ENCODE results near the gene LMBRD1.
"Not testable (repeated sequence)": the region's sequence is repeated elsewhere in the genome, so short reads cannot be mapped to it uniquely, and the experiment has no call there.

Gene LMBRD1

GRCh38 chr6:69706724-69707123 is 90.1 kb downstream of the LMBRD1 start:
- H3K36me3 ChIP-seq (ENCODE audit: control insufficient read depth, insufficient read depth, low read length), result peaks cover 2% of the 10 kb centered on the region

DNA sequence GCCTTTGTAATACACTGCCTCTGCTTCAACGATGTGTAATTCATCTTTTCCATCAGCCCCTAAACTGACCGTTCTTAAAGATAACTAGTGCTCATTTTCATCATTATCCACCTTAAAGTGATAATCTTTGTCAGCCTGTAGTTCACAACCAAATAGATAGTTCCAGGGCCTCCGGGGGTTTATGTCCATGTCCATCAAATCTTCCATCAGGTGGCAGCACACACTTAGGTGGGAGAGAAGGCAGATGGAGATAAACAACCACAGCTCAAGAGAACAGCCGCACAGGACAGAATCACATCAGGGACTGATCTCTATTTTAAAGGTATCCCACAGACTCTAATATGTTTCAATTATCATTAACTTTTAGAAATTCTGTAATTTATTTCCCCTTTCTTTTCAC is 90.9 kb downstream of the LMBRD1 start:
- Histone ChIP-seq H3K36me3 (ENCODE audit: control insufficient read depth, insufficient read depth, low read length) (peaks cover 2% of the 10 kb centered on the region), H3K27me3 (ENCODE audit: control insufficient read depth, insufficient read depth, low read length) (no peaks in the 10 kb centered on the region), H3K4me1 (ENCODE audit: control insufficient read depth, insufficient read depth, low read length) (no peaks in the 10 kb centered on the region), H3K27ac (ENCODE audit: low read depth, low read length) (no peak overlapping the region), H3K9ac (ENCODE audit: low read length) (no peak overlapping the region), H3K4me3 (ENCODE audit: low read length) (no peak overlapping the region)

More at GRCh38 chr6:69706724-69707123, 90.1 kb downstream of the LMBRD1 start:
- Histone ChIP-seq H3K4me3 (ENCODE audit: low read length) (no peak overlapping the region), H3K4me1 (ENCODE audit: control insufficient read depth, insufficient read depth, low read length) (no peaks in the 10 kb centered on the region), H3K27ac (ENCODE audit: low read depth, low read length) (no peak overlapping the region), H3K27me3 (ENCODE audit: control insufficient read depth, insufficient read depth, low read length) (no peaks in the 10 kb centered on the region), H3K9ac (ENCODE audit: low read length) (no peak overlapping the region)

GRCh38 chr6:69704916-69705315 is 91.9 kb downstream of the LMBRD1 start:
- H3K4me1 ChIP-seq (ENCODE audit: control insufficient read depth, insufficient read depth, low read length), result no peaks in the 10 kb centered on the region
- H3K36me3 ChIP-seq (ENCODE audit: control insufficient read depth, insufficient read depth, low read length), result peaks cover 2% of the 10 kb centered on the region
- H3K27ac ChIP-seq (ENCODE audit: low read depth, low read length), result no peak overlapping the region
- no peak overlapping the region for H3K9ac ChIP-seq (ENCODE audit: low read length)
- no peak overlapping the region for H3K4me3 ChIP-seq (ENCODE audit: low read length)
- no peaks in the 10 kb centered on the region for H3K27me3 ChIP-seq (ENCODE audit: control insufficient read depth, insufficient read depth, low read length)

DNA sequence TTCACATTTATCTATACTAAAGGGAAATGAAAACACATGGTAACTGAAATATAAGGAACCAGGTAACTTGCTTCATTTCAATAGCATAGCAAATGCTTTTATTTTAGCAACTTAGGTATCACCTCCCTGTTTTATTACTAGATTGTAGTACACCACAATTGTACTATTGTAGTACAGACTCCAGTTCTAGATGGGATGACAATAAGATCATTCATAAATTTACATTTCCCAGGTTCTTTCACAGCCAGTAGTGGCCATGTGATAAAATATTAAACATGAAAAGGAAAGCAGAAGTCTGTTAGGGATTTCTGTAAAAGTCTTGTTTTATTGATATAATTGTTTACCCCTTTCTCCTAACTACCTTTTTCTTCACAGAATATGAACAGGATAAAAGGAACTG is 97.2 kb downstream of the LMBRD1 start:
- Histone ChIP-seq H3K4me1 (ENCODE audit: control insufficient read depth, insufficient read depth, low read length) (no peaks in the 10 kb centered on the region), H3K27me3 (ENCODE audit: control insufficient read depth, insufficient read depth, low read length) (no peaks in the 10 kb centered on the region), H3K36me3 (ENCODE audit: control insufficient read depth, insufficient read depth, low read length) (no peaks in the 10 kb centered on the region), H3K4me3 (ENCODE audit: low read length) (no peak overlapping the region), H3K27ac (ENCODE audit: low read depth, low read length) (no peak overlapping the region), H3K9ac (ENCODE audit: low read length) (no peak overlapping the region)

DNA sequence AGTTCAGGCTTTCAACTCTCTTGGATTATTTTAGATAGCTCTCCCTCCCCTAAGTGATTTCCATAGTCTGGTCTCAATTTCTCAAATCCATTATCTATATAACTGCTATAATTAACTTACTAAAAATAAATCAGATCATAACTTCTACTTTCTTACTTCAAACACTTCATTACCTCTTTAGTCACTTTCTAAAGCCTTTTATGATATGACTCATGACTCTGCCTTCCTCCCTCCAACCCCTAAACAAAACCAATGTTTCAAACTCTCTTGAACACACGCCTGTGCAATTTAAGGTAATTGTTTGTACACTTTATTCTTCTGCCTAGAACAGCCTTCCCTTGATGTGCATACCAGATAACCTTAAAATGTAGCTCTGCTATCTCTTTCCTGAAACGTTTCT is 100.5 kb downstream of the LMBRD1 start:
- H3K36me3 ChIP-seq (ENCODE audit: control insufficient read depth, insufficient read depth, low read length), result no peaks in the 10 kb centered on the region

DNA sequence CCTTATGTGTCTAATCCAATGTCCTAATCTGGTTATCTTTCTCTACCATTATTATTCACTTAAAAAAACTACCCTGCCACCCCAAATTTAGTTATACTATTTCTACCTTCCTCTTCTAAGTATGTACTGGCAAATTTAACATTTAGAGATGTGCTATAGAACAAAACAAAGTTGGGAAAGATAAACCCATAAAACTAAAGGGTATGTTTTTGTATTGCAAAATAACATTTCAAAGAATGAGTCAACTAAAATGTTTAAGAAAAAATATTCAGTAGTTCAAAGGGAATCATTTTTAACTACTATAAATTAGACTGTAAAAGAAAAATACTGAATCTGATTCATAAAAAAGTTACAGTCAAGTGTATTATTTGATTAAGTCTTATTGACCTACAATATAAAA is 103.0 kb downstream of the LMBRD1 start:
- Histone ChIP-seq H3K27ac (ENCODE audit: low read depth, low read length) (no peak overlapping the region), H3K4me3 (ENCODE audit: low read length) (no peak overlapping the region), H3K4me1 (ENCODE audit: control insufficient read depth, insufficient read depth, low read length) (no peaks in the 10 kb centered on the region), H3K27me3 (ENCODE audit: control insufficient read depth, insufficient read depth, low read length) (no peaks in the 10 kb centered on the region), H3K9ac (ENCODE audit: low read length) (no peak overlapping the region), H3K36me3 (ENCODE audit: control insufficient read depth, insufficient read depth, low read length) (no peaks in the 10 kb centered on the region)

More for the DNA sequence above, 100.5 kb downstream of the LMBRD1 start:
- Histone ChIP-seq H3K4me1 (ENCODE audit: control insufficient read depth, insufficient read depth, low read length) (no peaks in the 10 kb centered on the region), H3K27ac (ENCODE audit: low read depth, low read length) (no peak overlapping the region), H3K9ac (ENCODE audit: low read length) (no peak overlapping the region), H3K27me3 (ENCODE audit: control insufficient read depth, insufficient read depth, low read length) (no peaks in the 10 kb centered on the region), H3K4me3 (ENCODE audit: low read length) (no peak overlapping the region)

DNA sequence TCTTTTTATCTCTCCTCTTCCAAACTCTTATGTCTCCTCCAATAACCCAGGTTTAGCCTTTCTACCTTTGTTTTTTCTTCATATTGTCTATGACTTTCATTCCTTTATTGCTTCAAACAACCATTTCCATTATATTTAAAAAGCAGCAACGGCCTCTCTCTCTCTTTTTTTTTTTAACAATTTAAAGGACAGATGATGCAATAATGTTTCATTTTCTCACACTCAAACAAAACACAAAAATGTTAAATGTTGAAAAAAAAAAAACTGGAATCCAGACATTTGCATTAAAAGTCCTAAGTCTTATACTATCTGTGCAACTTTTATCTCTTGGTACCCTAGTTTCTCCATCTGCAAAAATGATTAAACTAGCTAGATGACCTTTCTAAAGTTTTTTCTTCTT is 105.8 kb downstream of the LMBRD1 start:
- Histone ChIP-seq H3K36me3 (ENCODE audit: control insufficient read depth, insufficient read depth, low read length) (no peaks in the 10 kb centered on the region), H3K27ac (ENCODE audit: low read depth, low read length) (no peak overlapping the region), H3K4me3 (ENCODE audit: low read length) (no peak overlapping the region), H3K4me1 (ENCODE audit: control insufficient read depth, insufficient read depth, low read length) (no peaks in the 10 kb centered on the region), H3K9ac (ENCODE audit: low read length) (no peak overlapping the region), H3K27me3 (ENCODE audit: control insufficient read depth, insufficient read depth, low read length) (no peaks in the 10 kb centered on the region)

DNA sequence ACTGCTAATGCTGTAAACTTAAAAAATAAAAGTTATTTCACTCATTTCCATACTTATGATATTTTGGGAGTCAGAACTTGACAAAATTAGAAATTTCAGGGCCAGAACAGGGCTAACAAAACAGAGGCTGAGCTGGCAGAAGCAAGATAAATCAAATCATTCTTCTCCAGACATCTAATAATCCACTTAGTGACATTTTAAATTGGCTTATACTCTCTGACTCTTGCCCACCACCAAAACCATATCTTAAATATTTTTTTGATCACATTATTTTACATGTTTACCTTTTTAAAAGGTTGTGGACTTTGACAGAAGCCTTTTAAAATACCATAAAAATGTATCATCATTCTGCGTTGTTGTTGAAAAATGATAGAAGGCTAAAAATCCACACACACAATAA is 116.5 kb downstream of the LMBRD1 start:
- Histone ChIP-seq H3K9ac (ENCODE audit: low read length) (no peak overlapping the region), H3K4me3 (ENCODE audit: low read length) (no peak overlapping the region), H3K4me1 (ENCODE audit: control insufficient read depth, insufficient read depth, low read length) (no peaks in the 10 kb centered on the region), H3K36me3 (ENCODE audit: control insufficient read depth, insufficient read depth, low read length) (no peaks in the 10 kb centered on the region), H3K27ac (ENCODE audit: low read depth, low read length) (no peak overlapping the region), H3K27me3 (ENCODE audit: control insufficient read depth, insufficient read depth, low read length) (no peaks in the 10 kb centered on the region)

- H3K4me1 ChIP-seq (ENCODE audit: control insufficient read depth, insufficient read depth, low read length), result no peaks in the 10 kb centered on the region
- H3K27me3 ChIP-seq (ENCODE audit: control insufficient read depth, insufficient read depth, low read length), result no peaks in the 10 kb centered on the region
- no peak overlapping the region for H3K27ac ChIP-seq (ENCODE audit: low read depth, low read length)
- no peak overlapping the region for H3K9ac ChIP-seq (ENCODE audit: low read length)
- H3K4me3 ChIP-seq (ENCODE audit: low read length), result no peak overlapping the region
- no peaks in the 10 kb centered on the region for H3K36me3 ChIP-seq (ENCODE audit: control insufficient read depth, insufficient read depth, low read length)
Measured at GRCh38 chr6:69673298-69673697, 123.5 kb downstream of the LMBRD1 start.

GRCh38 chr6:69668916-69669315 is 127.9 kb downstream of the LMBRD1 start:
- Histone ChIP-seq H3K4me3 (ENCODE audit: low read length) (no peak overlapping the region), H3K27me3 (ENCODE audit: control insufficient read depth, insufficient read depth, low read length) (no peaks in the 10 kb centered on the region), H3K27ac (ENCODE audit: low read depth, low read length) (no peak overlapping the region), H3K4me1 (ENCODE audit: control insufficient read depth, insufficient read depth, low read length) (no peaks in the 10 kb centered on the region), H3K9ac (ENCODE audit: low read length) (no peak overlapping the region), H3K36me3 (ENCODE audit: control insufficient read depth, insufficient read depth, low read length) (no peaks in the 10 kb centered on the region)

DNA sequence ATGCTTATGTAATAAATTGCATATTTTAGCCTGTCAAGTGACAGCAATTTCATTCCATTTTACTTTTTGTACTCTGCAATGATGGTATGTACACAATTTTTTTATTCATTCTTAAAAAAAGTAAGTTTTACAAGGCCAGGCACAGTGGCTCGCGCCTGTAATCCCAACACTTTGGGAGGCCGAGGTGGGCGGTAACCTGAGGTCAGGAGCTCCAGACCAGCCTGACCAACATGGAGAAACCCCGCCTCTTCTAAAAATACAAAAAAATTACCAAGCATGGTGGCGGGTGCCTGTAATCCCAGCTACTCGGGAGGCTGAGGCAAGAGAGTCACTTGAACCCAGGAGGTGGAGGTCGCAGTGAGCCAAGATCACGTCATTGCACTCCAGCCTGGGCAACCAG is 130.0 kb downstream of the LMBRD1 start:
- not testable (repeated sequence) for H3K27ac ChIP-seq (ENCODE audit: low read depth, low read length); H3K9ac ChIP-seq (ENCODE audit: low read length)

GRCh38 chr6:69665437-69665836 is 131.4 kb downstream of the LMBRD1 start:
- no peak overlapping the region for H3K9ac ChIP-seq (ENCODE audit: low read length)
- H3K4me3 ChIP-seq (ENCODE audit: low read length), result no peak overlapping the region
- no peaks in the 10 kb centered on the region for H3K27me3 ChIP-seq (ENCODE audit: control insufficient read depth, insufficient read depth, low read length)
- no peaks in the 10 kb centered on the region for H3K4me1 ChIP-seq (ENCODE audit: control insufficient read depth, insufficient read depth, low read length)
- no peak overlapping the region for H3K27ac ChIP-seq (ENCODE audit: low read depth, low read length)
- H3K36me3 ChIP-seq (ENCODE audit: control insufficient read depth, insufficient read depth, low read length), result no peaks in the 10 kb centered on the region

More for the DNA sequence above, 130.0 kb downstream of the LMBRD1 start:
- H3K4me3 ChIP-seq (ENCODE audit: low read length); H3K4me1 ChIP-seq (ENCODE audit: control insufficient read depth, insufficient read depth, low read length); H3K36me3 ChIP-seq (ENCODE audit: control insufficient read depth, insufficient read depth, low read length); H3K27me3 ChIP-seq (ENCODE audit: control insufficient read depth, insufficient read depth, low read length): not testable (repeated sequence)

DNA sequence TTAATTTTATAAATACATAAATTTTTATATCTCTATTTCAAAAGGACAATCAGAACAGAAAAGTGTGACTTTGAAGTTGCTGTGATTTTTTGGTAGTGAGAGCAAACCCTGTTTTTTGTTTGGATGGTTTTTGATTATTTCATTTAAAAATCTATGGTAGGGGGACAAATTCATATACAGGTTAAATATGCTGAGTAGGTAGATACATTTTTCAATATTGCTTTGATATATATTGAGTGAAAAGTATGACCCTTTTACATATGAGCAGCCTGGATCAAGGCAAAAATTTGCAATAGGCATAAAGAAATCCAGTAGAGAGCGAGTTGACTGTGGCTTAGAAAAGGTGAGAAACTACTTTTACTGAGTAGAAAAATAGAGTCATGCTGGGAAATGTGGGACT is 132.3 kb downstream of the LMBRD1 start:
- Histone ChIP-seq H3K36me3 (ENCODE audit: control insufficient read depth, insufficient read depth, low read length) (no peaks in the 10 kb centered on the region), H3K27ac (ENCODE audit: low read depth, low read length) (no peak overlapping the region), H3K9ac (ENCODE audit: low read length) (no peak overlapping the region), H3K27me3 (ENCODE audit: control insufficient read depth, insufficient read depth, low read length) (no peaks in the 10 kb centered on the region), H3K4me1 (ENCODE audit: control insufficient read depth, insufficient read depth, low read length) (no peaks in the 10 kb centered on the region), H3K4me3 (ENCODE audit: low read length) (no peak overlapping the region)
